ENCODE data around the gene NR5A1.

DNA sequence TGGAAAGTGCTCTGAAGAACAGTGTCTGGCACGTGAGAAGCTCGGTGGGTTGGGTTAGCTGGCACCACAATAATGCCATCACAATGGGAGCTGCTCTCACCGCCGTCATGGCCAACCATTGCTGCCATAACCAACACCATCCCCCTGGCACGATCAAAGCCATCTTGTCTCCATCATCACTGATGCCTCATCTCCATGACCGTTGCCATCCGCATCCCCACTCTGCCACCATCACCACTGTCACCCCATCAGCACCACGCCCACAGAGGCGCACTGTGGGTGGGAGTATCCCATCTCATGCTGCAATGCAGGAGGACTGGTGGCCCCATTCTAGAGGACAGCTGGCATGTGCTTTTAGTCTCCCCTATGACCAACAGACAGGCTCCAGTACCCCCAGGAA lies 23.7 kb downstream of the NR5A1 start:
- TF ChIP-seq, protein P1, sequence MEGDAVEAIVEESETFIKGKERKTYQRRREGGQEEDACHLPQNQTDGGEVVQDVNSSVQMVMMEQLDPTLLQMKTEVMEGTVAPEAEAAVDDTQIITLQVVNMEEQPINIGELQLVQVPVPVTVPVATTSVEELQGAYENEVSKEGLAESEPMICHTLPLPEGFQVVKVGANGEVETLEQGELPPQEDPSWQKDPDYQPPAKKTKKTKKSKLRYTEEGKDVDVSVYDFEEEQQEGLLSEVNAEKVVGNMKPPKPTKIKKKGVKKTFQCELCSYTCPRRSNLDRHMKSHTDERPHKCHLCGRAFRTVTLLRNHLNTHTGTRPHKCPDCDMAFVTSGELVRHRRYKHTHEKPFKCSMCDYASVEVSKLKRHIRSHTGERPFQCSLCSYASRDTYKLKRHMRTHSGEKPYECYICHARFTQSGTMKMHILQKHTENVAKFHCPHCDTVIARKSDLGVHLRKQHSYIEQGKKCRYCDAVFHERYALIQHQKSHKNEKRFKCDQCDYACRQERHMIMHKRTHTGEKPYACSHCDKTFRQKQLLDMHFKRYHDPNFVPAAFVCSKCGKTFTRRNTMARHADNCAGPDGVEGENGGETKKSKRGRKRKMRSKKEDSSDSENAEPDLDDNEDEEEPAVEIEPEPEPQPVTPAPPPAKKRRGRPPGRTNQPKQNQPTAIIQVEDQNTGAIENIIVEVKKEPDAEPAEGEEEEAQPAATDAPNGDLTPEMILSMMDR (conservative IDR thresholded peaks at IDR 0.05; ENCODE audit: low read depth in 2 of 2) = no peak
- TF ChIP-seq POLR2AphosphoS5 (IDR thresholded peaks at IDR 0.05; ENCODE audit: low read depth) (no peak), ZNF331 (CRISPR knock-in tag; IDR thresholded peaks at IDR 0.05; ENCODE audit: low read depth) (no peak), CREB1 (CRISPR knock-in tag; IDR thresholded peaks at IDR 0.05; ENCODE audit: low read depth) (no peak), EZH2 (IDR thresholded peaks at IDR 0.05; ENCODE audit: low read depth, unreplicated experiment) (no peak), STAT1 (IDR thresholded peaks at IDR 0.05; ENCODE audit: unreplicated experiment) (no peak), EZH2phosphoT487 (IDR thresholded peaks at IDR 0.05; ENCODE audit: unreplicated experiment) (no peak)
- TF ChIP-seq, protein P2, sequence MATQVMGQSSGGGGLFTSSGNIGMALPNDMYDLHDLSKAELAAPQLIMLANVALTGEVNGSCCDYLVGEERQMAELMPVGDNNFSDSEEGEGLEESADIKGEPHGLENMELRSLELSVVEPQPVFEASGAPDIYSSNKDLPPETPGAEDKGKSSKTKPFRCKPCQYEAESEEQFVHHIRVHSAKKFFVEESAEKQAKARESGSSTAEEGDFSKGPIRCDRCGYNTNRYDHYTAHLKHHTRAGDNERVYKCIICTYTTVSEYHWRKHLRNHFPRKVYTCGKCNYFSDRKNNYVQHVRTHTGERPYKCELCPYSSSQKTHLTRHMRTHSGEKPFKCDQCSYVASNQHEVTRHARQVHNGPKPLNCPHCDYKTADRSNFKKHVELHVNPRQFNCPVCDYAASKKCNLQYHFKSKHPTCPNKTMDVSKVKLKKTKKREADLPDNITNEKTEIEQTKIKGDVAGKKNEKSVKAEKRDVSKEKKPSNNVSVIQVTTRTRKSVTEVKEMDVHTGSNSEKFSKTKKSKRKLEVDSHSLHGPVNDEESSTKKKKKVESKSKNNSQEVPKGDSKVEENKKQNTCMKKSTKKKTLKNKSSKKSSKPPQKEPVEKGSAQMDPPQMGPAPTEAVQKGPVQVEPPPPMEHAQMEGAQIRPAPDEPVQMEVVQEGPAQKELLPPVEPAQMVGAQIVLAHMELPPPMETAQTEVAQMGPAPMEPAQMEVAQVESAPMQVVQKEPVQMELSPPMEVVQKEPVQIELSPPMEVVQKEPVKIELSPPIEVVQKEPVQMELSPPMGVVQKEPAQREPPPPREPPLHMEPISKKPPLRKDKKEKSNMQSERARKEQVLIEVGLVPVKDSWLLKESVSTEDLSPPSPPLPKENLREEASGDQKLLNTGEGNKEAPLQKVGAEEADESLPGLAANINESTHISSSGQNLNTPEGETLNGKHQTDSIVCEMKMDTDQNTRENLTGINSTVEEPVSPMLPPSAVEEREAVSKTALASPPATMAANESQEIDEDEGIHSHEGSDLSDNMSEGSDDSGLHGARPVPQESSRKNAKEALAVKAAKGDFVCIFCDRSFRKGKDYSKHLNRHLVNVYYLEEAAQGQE (IDR thresholded peaks at IDR 0.05; ENCODE audit: unreplicated experiment) = no peak

Measured in GM23338 (cell line).